ENCODE data around the gene DDX59.

DDX59 gene

GRCh38 chr1:200684015-200684414, 14.3 kb upstream of the DDX59 start:
- H3K27ac ChIP-seq = no peak overlapping the region
- TF ChIP-seq ZFX (IDR thresholded peaks at IDR 0.05; ENCODE audit: borderline replicate concordance) = no peak

- TF ChIP-seq, protein P1, sequence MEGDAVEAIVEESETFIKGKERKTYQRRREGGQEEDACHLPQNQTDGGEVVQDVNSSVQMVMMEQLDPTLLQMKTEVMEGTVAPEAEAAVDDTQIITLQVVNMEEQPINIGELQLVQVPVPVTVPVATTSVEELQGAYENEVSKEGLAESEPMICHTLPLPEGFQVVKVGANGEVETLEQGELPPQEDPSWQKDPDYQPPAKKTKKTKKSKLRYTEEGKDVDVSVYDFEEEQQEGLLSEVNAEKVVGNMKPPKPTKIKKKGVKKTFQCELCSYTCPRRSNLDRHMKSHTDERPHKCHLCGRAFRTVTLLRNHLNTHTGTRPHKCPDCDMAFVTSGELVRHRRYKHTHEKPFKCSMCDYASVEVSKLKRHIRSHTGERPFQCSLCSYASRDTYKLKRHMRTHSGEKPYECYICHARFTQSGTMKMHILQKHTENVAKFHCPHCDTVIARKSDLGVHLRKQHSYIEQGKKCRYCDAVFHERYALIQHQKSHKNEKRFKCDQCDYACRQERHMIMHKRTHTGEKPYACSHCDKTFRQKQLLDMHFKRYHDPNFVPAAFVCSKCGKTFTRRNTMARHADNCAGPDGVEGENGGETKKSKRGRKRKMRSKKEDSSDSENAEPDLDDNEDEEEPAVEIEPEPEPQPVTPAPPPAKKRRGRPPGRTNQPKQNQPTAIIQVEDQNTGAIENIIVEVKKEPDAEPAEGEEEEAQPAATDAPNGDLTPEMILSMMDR (IDR thresholded peaks at IDR 0.05) = no peak
- no peak for TF ChIP-seq ZFX (IDR thresholded peaks at IDR 0.05; ENCODE audit: borderline replicate concordance)
- H3K27ac ChIP-seq = no peak overlapping the region
These were observed 13.6 kb upstream of the DDX59 start for GRCh38 chr1:200683298-200683697.

DNA sequence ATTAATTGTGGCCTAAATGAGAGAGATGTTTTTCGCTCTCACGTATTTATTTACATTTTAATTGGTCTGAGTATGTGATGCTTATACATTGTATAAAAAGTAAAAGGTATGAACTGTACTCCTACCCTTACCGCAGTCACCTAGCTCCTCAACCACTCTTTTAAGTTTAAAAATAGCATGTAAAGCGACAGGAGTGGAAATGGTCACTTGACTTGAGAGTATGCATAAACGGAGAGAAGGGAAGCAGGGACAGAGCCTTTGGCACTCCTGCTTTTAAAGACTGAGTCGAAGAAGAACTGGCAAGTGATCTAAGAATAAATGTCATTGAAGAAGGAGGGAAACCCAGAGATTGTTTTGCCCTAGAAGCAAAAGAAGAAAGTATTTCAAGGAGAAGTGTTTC, 11.5 kb upstream of the DDX59 start:
- no peak overlapping the region for H3K27ac ChIP-seq
- TF ChIP-seq, protein P1 (IDR thresholded peaks at IDR 0.05) = no peak
- no peak for TF ChIP-seq ZFX (IDR thresholded peaks at IDR 0.05; ENCODE audit: borderline replicate concordance)

DNA sequence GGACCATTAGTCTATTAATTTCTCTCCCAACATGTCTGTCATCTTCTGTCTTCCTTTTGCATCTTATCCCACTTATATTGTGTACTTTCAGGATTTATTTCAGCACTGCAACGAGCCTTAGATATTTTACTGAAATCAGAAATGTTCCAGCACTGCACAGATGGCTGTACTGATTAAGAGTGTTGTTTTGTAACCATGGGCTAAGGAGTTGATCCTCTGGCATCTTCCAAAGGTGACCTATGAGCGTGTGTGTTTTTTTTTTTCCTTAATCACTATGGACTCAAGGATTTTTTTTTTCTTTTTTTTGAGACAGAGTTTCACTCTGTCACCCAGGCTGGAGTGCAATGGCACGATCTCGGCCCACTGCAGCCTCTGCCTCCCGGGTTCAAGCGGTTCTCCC, 7.1 kb upstream of the DDX59 start:
- no peak overlapping the region for H3K27ac ChIP-seq

GRCh38 chr1:200675588-200675852, 5.8 kb upstream of the DDX59 start:
- no peak overlapping the region for H3K27ac ChIP-seq
- TF ChIP-seq, protein P1 (IDR thresholded peaks at IDR 0.05) = no peak
- no peak for TF ChIP-seq ZFX (IDR thresholded peaks at IDR 0.05; ENCODE audit: borderline replicate concordance)

More for the DNA sequence above, 7.1 kb upstream of the DDX59 start:
- no peak for TF ChIP-seq ZFX (IDR thresholded peaks at IDR 0.05; ENCODE audit: borderline replicate concordance)
- TF ChIP-seq, protein P1 (IDR thresholded peaks at IDR 0.05) = no peak

- TF ChIP-seq, protein P1 (IDR thresholded peaks at IDR 0.05) = no peak
- no peak for TF ChIP-seq ZFX (IDR thresholded peaks at IDR 0.05; ENCODE audit: borderline replicate concordance)
- H3K27ac ChIP-seq = no peak overlapping the region
These were observed 5.3 kb upstream of the DDX59 start for GRCh38 chr1:200674838-200675587.

DNA sequence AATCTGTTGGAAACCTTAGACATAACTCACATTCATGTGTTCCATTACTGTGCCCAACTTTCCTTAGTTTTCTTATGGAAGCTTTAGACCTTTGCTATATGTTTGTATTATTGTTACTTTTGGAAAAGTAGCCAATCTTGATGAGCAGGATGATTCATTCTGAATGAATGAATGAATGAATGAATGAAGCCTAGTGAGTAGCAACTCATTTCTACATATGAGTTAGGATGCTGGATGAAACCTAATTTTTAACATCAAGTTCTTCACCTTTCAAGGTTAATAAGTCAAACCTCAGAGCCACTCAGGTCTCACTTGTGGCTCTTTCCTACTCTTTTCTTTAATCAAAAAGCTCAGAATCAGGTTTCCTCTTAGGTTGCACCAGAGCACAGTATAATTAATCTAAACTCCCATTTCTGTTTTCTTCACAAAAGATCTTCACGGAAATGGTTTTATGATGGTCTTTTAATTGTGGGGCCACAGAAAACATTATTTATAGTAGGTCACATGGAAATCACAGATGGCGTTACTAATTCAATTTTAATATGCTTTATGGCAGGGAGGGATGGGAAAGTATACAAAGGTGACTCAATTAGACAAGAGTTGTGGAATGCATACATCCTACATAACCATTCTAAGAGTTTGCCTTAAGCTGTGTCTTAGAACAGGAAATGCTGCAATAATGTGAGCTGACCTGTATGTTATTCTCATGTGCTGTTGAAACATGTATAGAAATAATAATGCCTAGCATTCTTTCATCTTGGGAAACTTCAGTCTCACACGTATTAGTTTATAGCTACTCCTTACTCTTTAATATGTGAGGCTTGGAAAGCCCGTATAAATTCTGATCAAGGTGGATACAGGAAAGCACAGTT, 4.5 kb upstream of the DDX59 start:
- H3K27ac ChIP-seq = no peak overlapping the region

More for the DNA sequence above, 4.5 kb upstream of the DDX59 start:
- TF ChIP-seq ZFX (IDR thresholded peaks at IDR 0.05; ENCODE audit: borderline replicate concordance) = no peak
- TF ChIP-seq, protein P1 (IDR thresholded peaks at IDR 0.05) = no peak
